ENCODE measurements around the gene ITGA2B.

GRCh38 chr17:44374306-44375195, 14.9 kb downstream of the ITGA2B start:
- no peak for TF ChIP-seq CTCF (IDR thresholded peaks at IDR 0.05)
- no peak for TF ChIP-seq POLR2A (IDR thresholded peaks at IDR 0.05)
